Endodermal cell (in vitro differentiated cells): ENCODE measurements around the gene IGHMBP2. TPM values are rescaled to one million over a fixed set of nuclear protein-coding genes. Genes with fewer than 3 reads are reported as not detected.

Experiments used
- DNase-seq: peaks from one replicate; pipeline ENCODE4 v3.0.0-alpha.2; 2017
- H3K27ac ChIP-seq: 2 replicates; pipeline ENCODE4 v1.5.1; 2013; ENCODE audit warnings: mild to moderate bottlenecking, low read depth, low read length, moderate library complexity
- H3K27me3 ChIP-seq: 2 replicates; pipeline ENCODE4 v1.6.1; 2013; ENCODE audit warnings: mild to moderate bottlenecking, low read length, moderate library complexity; ENCODE audit not compliant: insufficient read depth, control insufficient read depth, poor library complexity, severe bottlenecking
- H3K36me3 ChIP-seq: 2 replicates; pipeline ENCODE4 v1.7.0; 2013; ENCODE audit warnings: mild to moderate bottlenecking, low read length, moderate library complexity; ENCODE audit not compliant: control insufficient read depth, insufficient read depth
- H3K4me1 ChIP-seq: one replicate; pipeline ENCODE4 v1.7.0; 2013; ENCODE audit warnings: low read length; ENCODE audit not compliant: control insufficient read depth, insufficient read depth
- H3K4me3 ChIP-seq: 2 replicates; pipeline ENCODE4 v1.5.1; 2013; ENCODE audit warnings: mild to moderate bottlenecking, low read length, moderate library complexity
- H3K9ac ChIP-seq: 2 replicates; pipeline ENCODE4 v1.6.1; 2013; ENCODE audit warnings: mild to moderate bottlenecking, low read length, moderate library complexity; ENCODE audit not compliant: poor library complexity, severe bottlenecking; ENCODE audit errors: extremely low read depth
- H3K9me3 ChIP-seq: 2 replicates; pipeline ENCODE4 v1.6.1; 2013; ENCODE audit warnings: mild to moderate bottlenecking, low read length, moderate library complexity; ENCODE audit not compliant: control insufficient read depth
- H3K27ac Mint-ChIP-seq: 2 replicates; pipeline ENCODE4 v1.8.0; 2020; ENCODE audit warnings: mixed read lengths
- H3K27me3 Mint-ChIP-seq: 2 replicates; pipeline ENCODE4 v1.8.0; 2021; ENCODE audit warnings: mild to moderate bottlenecking, mixed read lengths; ENCODE audit not compliant: insufficient read depth
- H3K36me3 Mint-ChIP-seq: 2 replicates; pipeline ENCODE4 v1.8.0; 2020; ENCODE audit warnings: low read depth, mixed read lengths
- H3K4me1 Mint-ChIP-seq: 2 replicates; pipeline ENCODE4 v1.8.0; 2020; ENCODE audit warnings: mixed read lengths
- H3K4me3 Mint-ChIP-seq: 2 replicates; pipeline ENCODE4 v1.8.0; 2020; ENCODE audit warnings: mild to moderate bottlenecking, moderate library complexity, mixed read lengths
- H3K9me3 Mint-ChIP-seq: 2 replicates; pipeline ENCODE4 v1.8.0; 2020; ENCODE audit warnings: mild to moderate bottlenecking, mixed read lengths
- WGBS, 2 experiments: methylation state at CpG; one replicate each; pipeline versions ENCODE4 v1.1.5 to v1.1.7; 2013; ENCODE audit warnings: missing lambda C conversion rate in 2 of 2, mixed read lengths in 1 of 2; ENCODE audit not compliant: insufficient coverage in 1 of 2, insufficient read length in 1 of 2; 5-methylcytosine and 5-hydroxymethylcytosine counted together
- total RNA-seq, 2 donors: library from RNA; stranded (reverse); fragmentation: NEBNext Ultra II Directional in 1 of 2; extraction: Animal tissue kit (Norgen Biotek cat#: 25700) in 1 of 2; gene quantifications; 2 replicates in 1 of 2; 3 replicates in 1 of 2; pipeline ENCODE4 v1.2.1, GENCODE V29; 2021
- TF ChIP-seq, protein P1 (sequence below): fragments of 200-600 bp; sonication (generic); conservative IDR thresholded peaks from 2 replicates; pipeline ENCODE4 v1.5.0; 2021; ENCODE audit warnings: antibody characterized with exemption, mild to moderate bottlenecking

Gene IGHMBP2
- total RNA-seq, 2 donors from 2014 or later = 23.9 to 28.3 TPM

DNA sequence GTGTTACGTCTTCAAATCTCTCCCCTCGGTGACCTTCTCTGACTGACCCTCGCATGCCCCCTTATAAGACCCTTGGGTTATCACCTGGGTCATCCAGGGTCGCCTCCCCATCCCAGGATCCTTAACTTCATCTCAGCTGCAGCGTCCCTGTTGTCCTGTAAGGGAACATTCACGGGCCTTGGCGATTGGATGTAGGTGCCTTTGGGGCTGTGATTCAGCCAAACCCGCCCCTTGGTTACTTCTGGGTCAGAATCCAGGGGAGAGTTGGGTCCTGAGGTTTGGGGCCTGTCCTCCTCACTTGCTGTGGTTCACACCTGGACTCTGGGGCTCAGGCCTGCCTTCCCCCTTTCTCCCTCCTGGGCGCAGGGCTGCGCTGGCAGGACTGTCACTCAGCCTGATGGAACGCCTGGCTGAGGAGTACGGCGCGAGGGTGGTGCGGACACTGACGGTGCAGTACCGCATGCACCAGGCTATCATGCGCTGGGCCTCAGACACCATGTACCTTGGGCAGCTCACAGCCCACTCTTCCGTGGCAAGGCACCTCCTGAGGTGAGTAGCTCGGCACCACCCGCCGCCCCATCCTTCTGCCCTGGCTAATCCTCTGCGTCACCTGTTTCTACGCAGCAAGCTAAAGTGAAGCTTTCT is 29.4 kb downstream of the IGHMBP2 start:
- Histone ChIP-seq H3K27me3 (no peaks in the 10 kb centered on the region), H3K4me3 (no peak overlapping the region), H3K9me3 (no peaks in the 10 kb centered on the region), H3K4me1 (no peaks in the 10 kb centered on the region), H3K9ac (no peak overlapping the region), H3K27ac (no peak overlapping the region), H3K36me3 (peaks cover 53% of the 10 kb centered on the region)
- Mint-ChIP-seq H3K27me3 (no peaks in the 10 kb centered on the region), H3K27ac (no peak overlapping the region), H3K36me3 (peaks cover 55% of the 10 kb centered on the region), H3K4me3 (no peak overlapping the region), H3K9me3 (no peaks in the 10 kb centered on the region), H3K4me1 (no peaks in the 10 kb centered on the region)
- TF ChIP-seq, protein P1, sequence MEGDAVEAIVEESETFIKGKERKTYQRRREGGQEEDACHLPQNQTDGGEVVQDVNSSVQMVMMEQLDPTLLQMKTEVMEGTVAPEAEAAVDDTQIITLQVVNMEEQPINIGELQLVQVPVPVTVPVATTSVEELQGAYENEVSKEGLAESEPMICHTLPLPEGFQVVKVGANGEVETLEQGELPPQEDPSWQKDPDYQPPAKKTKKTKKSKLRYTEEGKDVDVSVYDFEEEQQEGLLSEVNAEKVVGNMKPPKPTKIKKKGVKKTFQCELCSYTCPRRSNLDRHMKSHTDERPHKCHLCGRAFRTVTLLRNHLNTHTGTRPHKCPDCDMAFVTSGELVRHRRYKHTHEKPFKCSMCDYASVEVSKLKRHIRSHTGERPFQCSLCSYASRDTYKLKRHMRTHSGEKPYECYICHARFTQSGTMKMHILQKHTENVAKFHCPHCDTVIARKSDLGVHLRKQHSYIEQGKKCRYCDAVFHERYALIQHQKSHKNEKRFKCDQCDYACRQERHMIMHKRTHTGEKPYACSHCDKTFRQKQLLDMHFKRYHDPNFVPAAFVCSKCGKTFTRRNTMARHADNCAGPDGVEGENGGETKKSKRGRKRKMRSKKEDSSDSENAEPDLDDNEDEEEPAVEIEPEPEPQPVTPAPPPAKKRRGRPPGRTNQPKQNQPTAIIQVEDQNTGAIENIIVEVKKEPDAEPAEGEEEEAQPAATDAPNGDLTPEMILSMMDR = no peak
- DNase-seq = no peak
- WGBS, 2 experiments = 95 to 97% methylated on average over 17 to 24 of the region's 24 CpGs

- Histone ChIP-seq H3K27me3 (no peaks in the 10 kb centered on the region), H3K4me1 (no peaks in the 10 kb centered on the region), H3K9ac (no peak overlapping the region), H3K9me3 (no peaks in the 10 kb centered on the region), H3K36me3 (peaks cover 51% of the 10 kb centered on the region), H3K27ac (no peak overlapping the region), H3K4me3 (no peak overlapping the region)
- TF ChIP-seq, protein P1 = no peak
- Mint-ChIP-seq H3K36me3 (peaks cover 54% of the 10 kb centered on the region), H3K4me3 (no peak overlapping the region), H3K4me1 (no peaks in the 10 kb centered on the region), H3K27me3 (no peaks in the 10 kb centered on the region), H3K27ac (no peak overlapping the region), H3K9me3 (no peaks in the 10 kb centered on the region)
- DNase-seq = no peak
- WGBS, 2 experiments = 88% methylated on average over 8 to 17 of the region's 17 CpGs
Measured at GRCh38 chr11:68933605-68934320, 30.1 kb downstream of the IGHMBP2 start.

DNA sequence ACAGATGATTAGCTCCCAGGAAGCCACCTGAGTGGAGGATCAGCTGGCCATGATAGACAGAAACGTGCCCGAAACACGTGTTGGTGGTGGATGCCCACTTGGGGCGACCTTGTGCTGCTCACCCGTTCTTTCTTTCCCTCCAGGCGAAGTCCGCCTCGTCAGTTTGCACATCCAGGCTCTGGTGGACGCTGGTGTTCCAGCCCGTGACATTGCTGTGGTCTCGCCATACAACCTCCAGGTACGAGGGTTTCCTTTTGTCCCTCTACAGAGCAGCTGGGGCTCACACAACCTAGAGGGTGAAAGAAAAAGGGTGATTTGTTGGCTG is 30.6 kb downstream of the IGHMBP2 start:
- Mint-ChIP-seq H3K9me3 (no peaks in the 10 kb centered on the region), H3K36me3 (peaks cover 52% of the 10 kb centered on the region), H3K4me1 (no peaks in the 10 kb centered on the region), H3K4me3 (no peak overlapping the region), H3K27me3 (no peaks in the 10 kb centered on the region), H3K27ac (no peak overlapping the region)
- no peak overlapping the region for H3K27ac ChIP-seq
- no peaks in the 10 kb centered on the region for H3K9me3 ChIP-seq
- WGBS, 2 experiments = 93 to 94% methylated on average over 8 to 12 of the region's 12 CpGs
- DNase-seq = no peak
- no peak overlapping the region for H3K4me3 ChIP-seq
- H3K9ac ChIP-seq = no peak overlapping the region
- H3K27me3 ChIP-seq = no peaks in the 10 kb centered on the region
- H3K4me1 ChIP-seq = no peaks in the 10 kb centered on the region
- TF ChIP-seq, protein P1 = no peak
- peaks cover 46% of the 10 kb centered on the region for H3K36me3 ChIP-seq
